ENCODE measurements around the gene BCL2L1.

DNA sequence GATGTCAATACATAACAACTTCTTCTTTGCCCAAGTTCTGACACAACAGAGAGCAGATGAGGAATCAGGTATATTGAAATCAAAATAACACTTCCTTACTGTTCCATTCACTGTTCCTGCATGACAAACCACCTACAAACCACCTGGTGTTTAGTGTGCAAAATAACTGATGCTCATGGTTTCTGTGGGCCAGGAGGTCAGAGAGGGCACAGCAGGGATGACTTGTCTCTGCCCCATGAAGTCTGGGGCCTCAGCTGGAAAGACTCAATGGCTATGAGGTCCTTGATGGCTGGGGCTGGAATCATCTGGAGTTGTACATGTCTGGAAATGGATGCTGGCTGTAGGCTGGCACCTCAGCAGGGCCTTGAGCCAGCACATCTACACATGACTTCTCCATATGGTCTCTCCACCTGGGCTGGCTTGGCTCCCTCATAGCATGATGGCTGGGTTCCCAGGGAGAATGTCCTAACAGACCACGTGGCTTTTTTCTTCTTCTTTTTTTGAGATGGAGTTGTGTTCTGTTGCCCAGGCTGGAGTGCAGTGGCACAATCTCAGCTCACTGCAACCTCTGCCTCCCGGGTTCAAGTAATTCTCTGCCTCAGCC lies 92.4 kb downstream of the BCL2L1 start:
- TF ChIP-seq EZH2 (IDR thresholded peaks at IDR 0.05; ENCODE audit: insufficient read depth, poor library complexity, severe bottlenecking) (no peak), EZH2phosphoT487 (IDR thresholded peaks at IDR 0.05; ENCODE audit: insufficient read depth, low read depth) (no peak)
